Kidney (tissue), 14 donors: ENCODE data around the gene ALPL. TPM values are rescaled to one million over a fixed set of nuclear protein-coding genes. Genes with fewer than 3 reads are reported as not detected.

Experiments used
- DNase-seq, 5 donors: peaks; one replicate each; pipeline ENCODE4 v3.0.0-alpha.2; 2013 to 2020
- FAIRE-seq: peaks from 2 replicates; lab custom pipeline; 2012; peaks lifted over from hg19 to GRCh38; lab: Jason Lieb, UNC
- H3K27ac ChIP-seq, 2 donors: one replicate each; pipeline ENCODE4 v1.7.0; 2013; ENCODE audit warnings: low read depth in 2 of 2, low read length in 2 of 2, inconsistent platforms in 1 of 2
- H3K27me3 ChIP-seq: one replicate; pipeline ENCODE4 v1.7.1; 2013; ENCODE audit warnings: low read length, inconsistent platforms; ENCODE audit not compliant: control insufficient read depth, insufficient read depth
- H3K36me3 ChIP-seq, 3 donors: one replicate each; pipeline versions ENCODE4 v1.7.0 to v1.7.1; 2013; ENCODE audit warnings: low read length in 3 of 3, control low read depth in 1 of 3, inconsistent platforms in 1 of 3; ENCODE audit not compliant: insufficient read depth in 3 of 3, control insufficient read depth in 2 of 3
- H3K4me1 ChIP-seq, 3 donors: one replicate each; pipeline versions ENCODE4 v1.7.0 to v1.7.1; 2013; ENCODE audit warnings: low read length in 3 of 3, inconsistent platforms in 1 of 3, low read depth in 1 of 3; ENCODE audit not compliant: control insufficient read depth in 2 of 3, insufficient read depth in 2 of 3
- H3K4me3 ChIP-seq, 3 donors: one replicate each; pipeline versions ENCODE4 v1.7.0 to v1.8.1; 2013; ENCODE audit warnings: low read length in 3 of 3, control low read depth in 1 of 3, inconsistent platforms in 1 of 3
- H3K9ac ChIP-seq, 3 donors: one replicate each; pipeline versions ENCODE4 v1.7.0 to v1.7.1; 2013; ENCODE audit warnings: low read length in 3 of 3, control low read depth in 1 of 3, inconsistent platforms in 1 of 3
- H3K9me3 ChIP-seq, 3 donors: one replicate each; pipeline versions ENCODE4 v1.7.0 to v1.7.1; 2013; ENCODE audit warnings: low read length in 3 of 3, control low read depth in 1 of 3, inconsistent platforms in 1 of 3; ENCODE audit not compliant: control insufficient read depth in 2 of 3, insufficient read depth in 1 of 3
- intact Hi-C: fragments of 100-400 bp; cut with DNase I; formaldehyde crosslinking; loops from one replicate; pipeline ENCODE4 v1.11.1; 2022
- polyA plus RNA-seq: library from polyadenylated mRNA; stranded (reverse); fragments of 350-450 nt; fragmentation: Illumina TruSeq; extraction: RNeasy Lipid Tissue Mini Kit (QIAGEN cat#74804); gene quantifications from one replicate; pipeline ENCODE4 v1.2.3, GENCODE V29; 2014; ENCODE audit warnings: low read depth, low replicate concordance; ENCODE audit not compliant: insufficient read depth
- total RNA-seq: library from RNA; stranded (reverse); fragmentation: NEBNext Ultra II Directional; extraction: Animal tissue kit (Norgen Biotek cat#: 25700); gene quantifications from one replicate; pipeline ENCODE4 v1.2.1, GENCODE V29; 2021
- TF ChIP-seq, protein P1 (sequence below): IDR thresholded peaks from 3 replicates; pipeline ENCODE4 v1.5.1; 2012; ENCODE audit warnings: mild to moderate bottlenecking, moderate library complexity, borderline replicate concordance; ENCODE audit not compliant: insufficient read depth; ENCODE audit errors: extremely low read depth
- donor health status: control.
- donor health status: control.
- donor health status: control.
- donor health status: control.
- donor health status: control.
- donor health status: DM: yes; HTN: yes; CAD: no.
- donor health status: Normal renal cell carcinoma (clear cell type).

ALPL gene
- total and polyA plus RNA-seq, 2 donors from 2014 or later: 8.4 to 133 TPM

DNA sequence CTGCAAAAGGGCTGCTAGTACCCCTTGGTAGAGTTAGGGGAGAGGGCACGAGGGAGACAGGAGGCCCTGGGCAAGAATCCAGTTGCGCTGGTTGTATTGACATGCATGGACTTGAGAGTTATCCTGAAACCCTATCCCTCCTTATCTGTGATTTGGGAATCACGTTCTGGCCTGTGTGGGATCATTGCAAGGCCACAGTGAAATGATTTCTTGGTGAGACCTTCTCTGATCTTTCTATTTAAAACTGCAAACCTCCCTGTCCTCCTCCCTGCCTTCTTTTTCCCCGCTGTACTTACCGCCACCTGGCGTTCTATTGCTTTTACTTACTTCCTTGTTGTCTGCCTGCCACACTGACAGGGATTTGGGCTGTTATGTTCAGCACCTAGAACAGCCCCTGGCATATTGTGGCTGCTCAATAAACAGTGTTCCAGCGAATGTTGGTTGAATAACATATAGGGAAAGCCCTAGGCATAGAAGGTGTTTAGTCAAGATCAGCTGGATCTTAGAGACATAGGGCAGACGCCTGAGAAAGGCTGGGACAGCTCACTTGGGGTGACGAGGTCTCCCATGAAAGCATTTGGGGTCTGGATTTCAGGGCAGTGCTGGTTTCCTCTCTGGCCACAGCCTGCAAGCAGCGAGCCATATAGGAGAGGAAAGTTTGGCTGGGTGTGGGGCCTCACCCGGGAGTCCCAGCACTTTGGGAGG is 25.6 kb downstream of the ALPL start:
- intact Hi-C loops: no loop called here
- Histone ChIP-seq H3K36me3 (no peaks in the 10 kb centered on the region), H3K4me3 (no peak overlapping the region), H3K9me3 (no peaks in the 10 kb centered on the region), H3K4me1 (peaks cover 0 to 24% (median 21%) of the 10 kb centered on the region in 3 donors), H3K27ac (no peak overlapping the region), H3K27me3 (no peaks in the 10 kb centered on the region), H3K9ac (no peak overlapping the region)
- DNase-seq (peak in 4 of 5 donors; percentile 18 to 83 (median 68)), FAIRE-seq (peak; percentile 3)
- TF ChIP-seq, protein P1, sequence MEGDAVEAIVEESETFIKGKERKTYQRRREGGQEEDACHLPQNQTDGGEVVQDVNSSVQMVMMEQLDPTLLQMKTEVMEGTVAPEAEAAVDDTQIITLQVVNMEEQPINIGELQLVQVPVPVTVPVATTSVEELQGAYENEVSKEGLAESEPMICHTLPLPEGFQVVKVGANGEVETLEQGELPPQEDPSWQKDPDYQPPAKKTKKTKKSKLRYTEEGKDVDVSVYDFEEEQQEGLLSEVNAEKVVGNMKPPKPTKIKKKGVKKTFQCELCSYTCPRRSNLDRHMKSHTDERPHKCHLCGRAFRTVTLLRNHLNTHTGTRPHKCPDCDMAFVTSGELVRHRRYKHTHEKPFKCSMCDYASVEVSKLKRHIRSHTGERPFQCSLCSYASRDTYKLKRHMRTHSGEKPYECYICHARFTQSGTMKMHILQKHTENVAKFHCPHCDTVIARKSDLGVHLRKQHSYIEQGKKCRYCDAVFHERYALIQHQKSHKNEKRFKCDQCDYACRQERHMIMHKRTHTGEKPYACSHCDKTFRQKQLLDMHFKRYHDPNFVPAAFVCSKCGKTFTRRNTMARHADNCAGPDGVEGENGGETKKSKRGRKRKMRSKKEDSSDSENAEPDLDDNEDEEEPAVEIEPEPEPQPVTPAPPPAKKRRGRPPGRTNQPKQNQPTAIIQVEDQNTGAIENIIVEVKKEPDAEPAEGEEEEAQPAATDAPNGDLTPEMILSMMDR: peak; percentile 56

DNA sequence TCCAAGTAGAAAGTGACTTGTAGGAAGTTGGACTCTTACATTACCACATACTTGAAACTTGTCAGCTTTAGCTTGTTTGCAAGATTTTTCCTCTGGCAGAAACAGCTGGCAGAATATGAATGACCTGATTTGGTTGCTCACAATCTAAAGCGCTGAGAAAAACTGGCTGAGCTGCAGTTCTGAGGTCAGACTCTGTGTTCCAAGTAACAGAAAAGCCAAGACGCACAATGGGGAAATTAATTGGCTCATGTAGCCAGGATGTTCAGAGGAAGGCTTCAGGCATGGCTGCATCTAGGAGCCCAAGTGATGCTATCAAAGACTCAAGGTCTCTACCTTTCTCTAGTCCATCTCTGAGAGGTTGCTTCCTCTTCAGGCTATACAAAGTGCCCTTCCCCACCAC is 27.0 kb downstream of the ALPL start:
- Histone ChIP-seq H3K9ac (no peak overlapping the region), H3K4me3 (no peak overlapping the region), H3K36me3 (no peaks in the 10 kb centered on the region), H3K27ac (no peak overlapping the region), H3K4me1 (peaks cover 0 to 31% (median 30%) of the 10 kb centered on the region in 3 donors), H3K9me3 (no peaks in the 10 kb centered on the region), H3K27me3 (no peaks in the 10 kb centered on the region)
- no peak for FAIRE-seq
- intact Hi-C loops: no loop called here
- DNase-seq: no peak
- TF ChIP-seq, protein P1: no peak

DNA sequence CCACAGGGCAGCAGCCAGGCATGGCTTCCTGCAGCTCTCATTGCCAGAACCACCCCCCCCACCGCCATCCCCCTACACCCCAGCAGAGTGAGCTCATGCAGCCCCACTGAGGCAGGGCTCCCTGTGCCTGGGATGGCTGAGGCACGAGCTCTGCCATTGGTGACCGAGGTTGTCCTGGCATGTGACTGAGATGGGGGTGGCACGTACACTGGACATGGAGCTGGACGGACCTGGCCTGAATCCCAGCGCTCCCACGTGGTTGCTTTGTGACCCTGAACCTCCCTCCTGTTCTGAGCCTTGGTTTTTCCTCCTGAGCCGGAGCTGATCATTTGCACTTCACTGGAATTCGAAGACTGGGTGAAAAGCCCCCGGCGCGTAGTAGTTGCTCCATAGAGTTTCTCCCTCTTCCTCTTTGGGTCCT is 28.3 kb downstream of the ALPL start:
- FAIRE-seq: no peak
- no peaks in the 10 kb centered on the region for H3K36me3 ChIP-seq
- H3K9ac ChIP-seq: peak overlapping the region in 1 of 3 donors; percentile 51
- intact Hi-C loops: no loop called here
- H3K27ac ChIP-seq: peak overlapping the region; percentile 90 to 92
- H3K4me3 ChIP-seq: no peak overlapping the region
- peak in 4 of 5 donors; percentile 55 to 92 (median 65) for DNase-seq
- peaks cover 0 to 37% (median 36%) of the 10 kb centered on the region in 3 donors for H3K4me1 ChIP-seq
- TF ChIP-seq, protein P1: no peak
- H3K27me3 ChIP-seq: no peaks in the 10 kb centered on the region
- H3K9me3 ChIP-seq: no peaks in the 10 kb centered on the region
